ENCODE results near the gene ZRANB2.

- TF ChIP-seq CTCF (conservative IDR thresholded peaks at IDR 0.05 in 1 of 2, IDR thresholded peaks at IDR 0.05 in 1 of 2; ENCODE audit: low read depth in 1 of 2, low read length in 2 of 2), result no peak
- peak; percentile 28 for TF ChIP-seq EZH2 (IDR thresholded peaks at IDR 0.05; ENCODE audit: low read length, missing control alignments)
Observed at GRCh38 chr1:71047635-71048607, 32.9 kb downstream of the ZRANB2 start, which contains the start of gene PTGER3.

All from fibroblast of lung (primary cell).